Ishikawa (cell line): Measurements from ENCODE around the gene ANKRD40CL.

ENCODE experiments used
- CEBPB ChIP-seq: IDR thresholded peaks from 2 replicates; pipeline ENCODE4 v1.6.1; 2012
- CREB1 ChIP-seq: IDR thresholded peaks from 2 replicates; pipeline ENCODE4 v1.6.1; 2012; ENCODE audit warnings: low read depth
- EGR1 ChIP-seq: IDR thresholded peaks from 2 replicates; pipeline ENCODE4 v1.6.1; 2012
- EP300 ChIP-seq: IDR thresholded peaks from 2 replicates; pipeline ENCODE4 v1.6.1; 2012; ENCODE audit warnings: borderline replicate concordance
- FOXM1 ChIP-seq: IDR thresholded peaks from 2 replicates; pipeline ENCODE4 v1.6.1; 2012; ENCODE audit warnings: low read depth, borderline replicate concordance
- MAX ChIP-seq: IDR thresholded peaks from 2 replicates; pipeline ENCODE4 v1.6.1; 2012
- RAD21 ChIP-seq: IDR thresholded peaks from 2 replicates; pipeline ENCODE4 v1.6.1; 2012; ENCODE audit warnings: low read depth
- TAF1 ChIP-seq: IDR thresholded peaks from 2 replicates; pipeline ENCODE4 v1.6.1; 2012; ENCODE audit warnings: low read depth, mild to moderate bottlenecking
- TCF12 ChIP-seq: IDR thresholded peaks from 2 replicates; pipeline ENCODE4 v1.6.1; 2012; ENCODE audit warnings: low read depth
- USF1 ChIP-seq: IDR thresholded peaks from 2 replicates; pipeline ENCODE4 v1.6.1; 2012
- YY1 ChIP-seq: IDR thresholded peaks from 2 replicates; pipeline ENCODE4 v1.6.1; 2012; ENCODE audit warnings: low read depth
- ZBTB7A ChIP-seq: IDR thresholded peaks from 2 replicates; pipeline ENCODE4 v1.6.1; 2012; ENCODE audit warnings: low read depth
- TF ChIP-seq, protein P1 (sequence below): IDR thresholded peaks from 2 replicates; pipeline ENCODE4 v1.6.1; 2012; ENCODE audit warnings: low read depth, mild to moderate bottlenecking

DNA sequence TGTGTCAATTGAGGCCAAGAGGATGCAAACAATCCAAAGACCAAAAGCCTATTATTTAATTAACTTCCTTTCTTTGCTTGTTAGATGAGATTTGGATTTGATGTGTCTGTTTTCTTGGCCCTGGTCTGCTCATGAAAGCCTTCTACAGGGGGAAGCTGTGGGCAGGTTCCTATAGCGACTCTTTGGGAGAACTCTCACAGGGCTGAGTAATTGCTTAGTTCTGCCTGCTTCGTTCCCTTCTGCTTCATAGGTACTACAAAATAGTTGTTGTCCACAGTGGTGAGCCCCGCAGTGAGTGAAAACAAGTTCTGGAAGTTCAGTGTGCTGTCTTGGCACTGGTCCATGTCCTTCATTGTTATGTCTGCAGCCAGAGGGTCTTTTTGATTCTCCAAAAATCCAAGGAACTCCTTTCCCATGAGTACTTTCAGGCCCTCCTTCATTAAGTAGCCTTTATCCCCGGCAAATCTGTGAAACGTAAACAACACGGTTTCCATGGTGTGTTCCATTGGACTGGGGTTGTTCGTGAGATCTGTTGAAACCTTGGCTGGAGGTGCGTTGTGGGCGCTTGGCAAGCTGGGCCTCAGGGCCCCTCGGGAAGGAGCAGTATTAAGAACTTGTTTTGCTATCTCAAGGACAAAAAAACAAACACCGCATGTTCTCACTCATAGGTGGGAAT, 30.0 kb upstream of the ANKRD40CL start:
- TF ChIP-seq CREB1, result no peak
- TF ChIP-seq EP300, result no peak
- TF ChIP-seq TCF12, result no peak
- TF ChIP-seq USF1, result no peak
- no peak for TF ChIP-seq CEBPB
- no peak for TF ChIP-seq TAF1
- no peak for TF ChIP-seq RAD21
- no peak for TF ChIP-seq EGR1
- no peak for TF ChIP-seq MAX
- TF ChIP-seq YY1, result no peak
- TF ChIP-seq, protein P1, sequence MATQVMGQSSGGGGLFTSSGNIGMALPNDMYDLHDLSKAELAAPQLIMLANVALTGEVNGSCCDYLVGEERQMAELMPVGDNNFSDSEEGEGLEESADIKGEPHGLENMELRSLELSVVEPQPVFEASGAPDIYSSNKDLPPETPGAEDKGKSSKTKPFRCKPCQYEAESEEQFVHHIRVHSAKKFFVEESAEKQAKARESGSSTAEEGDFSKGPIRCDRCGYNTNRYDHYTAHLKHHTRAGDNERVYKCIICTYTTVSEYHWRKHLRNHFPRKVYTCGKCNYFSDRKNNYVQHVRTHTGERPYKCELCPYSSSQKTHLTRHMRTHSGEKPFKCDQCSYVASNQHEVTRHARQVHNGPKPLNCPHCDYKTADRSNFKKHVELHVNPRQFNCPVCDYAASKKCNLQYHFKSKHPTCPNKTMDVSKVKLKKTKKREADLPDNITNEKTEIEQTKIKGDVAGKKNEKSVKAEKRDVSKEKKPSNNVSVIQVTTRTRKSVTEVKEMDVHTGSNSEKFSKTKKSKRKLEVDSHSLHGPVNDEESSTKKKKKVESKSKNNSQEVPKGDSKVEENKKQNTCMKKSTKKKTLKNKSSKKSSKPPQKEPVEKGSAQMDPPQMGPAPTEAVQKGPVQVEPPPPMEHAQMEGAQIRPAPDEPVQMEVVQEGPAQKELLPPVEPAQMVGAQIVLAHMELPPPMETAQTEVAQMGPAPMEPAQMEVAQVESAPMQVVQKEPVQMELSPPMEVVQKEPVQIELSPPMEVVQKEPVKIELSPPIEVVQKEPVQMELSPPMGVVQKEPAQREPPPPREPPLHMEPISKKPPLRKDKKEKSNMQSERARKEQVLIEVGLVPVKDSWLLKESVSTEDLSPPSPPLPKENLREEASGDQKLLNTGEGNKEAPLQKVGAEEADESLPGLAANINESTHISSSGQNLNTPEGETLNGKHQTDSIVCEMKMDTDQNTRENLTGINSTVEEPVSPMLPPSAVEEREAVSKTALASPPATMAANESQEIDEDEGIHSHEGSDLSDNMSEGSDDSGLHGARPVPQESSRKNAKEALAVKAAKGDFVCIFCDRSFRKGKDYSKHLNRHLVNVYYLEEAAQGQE, result no peak
- TF ChIP-seq FOXM1, result no peak
- no peak for TF ChIP-seq ZBTB7A
